Gastroesophageal sphincter (tissue), 3 donors: Measurements from ENCODE around the gene SCAF4.

Experiments used
- CTCF ChIP-seq, 4 experiments: fragments of 200-600 bp in 2 of 4; fragments of 450-650 bp in 2 of 4; sonication (generic) in 1 of 4; IDR thresholded peaks; one replicate each; pipeline ENCODE4 v1.5.1; 2017 to 2019; ENCODE audit warnings: antibody characterized with exemption in 4 of 4, mild to moderate bottlenecking in 2 of 4, moderate library complexity in 2 of 4
- EP300 ChIP-seq: sonication (generic); formaldehyde crosslinking; IDR thresholded peaks from one replicate; pipeline ENCODE4 v1.6.1; 2017; ENCODE audit warnings: antibody characterized with exemption, mild to moderate bottlenecking
- POLR2A ChIP-seq, 2 donors: fragments of 450-650 bp; IDR thresholded peaks; one replicate each; pipeline ENCODE4 v1.6.1; 2017; ENCODE audit warnings: antibody characterized with exemption in 2 of 2, mild to moderate bottlenecking in 2 of 2, moderate library complexity in 1 of 2

GRCh38 chr21:31668651-31669491 is 63.0 kb downstream of the SCAF4 start:
- TF ChIP-seq POLR2A (IDR thresholded peaks at IDR 0.05) (no peak), CTCF (IDR thresholded peaks at IDR 0.05) (no peak), EP300 (no peak)
